Liver (tissue), 2 donors: Measurements from ENCODE around the gene OR51T1.

Experiments
- YY1 ChIP-seq: IDR thresholded peaks from 2 replicates; pipeline ENCODE4 v1.6.1; 2016; ENCODE audit warnings: antibody characterized with exemption, mild to moderate bottlenecking
- TF ChIP-seq, protein P1 (sequence below): fragments of 150-350 bp; IDR thresholded peaks from 2 replicates; pipeline ENCODE4 v1.5.1; 2017; ENCODE audit warnings: improper control_type of control experiment, low read depth, low read length; ENCODE audit not compliant: missing input control
- TF ChIP-seq, protein P2 (sequence below): IDR thresholded peaks from 2 replicates; pipeline ENCODE4 v1.6.1; 2016; ENCODE audit warnings: antibody characterized with exemption, mild to moderate bottlenecking
- donor health status: healthy.

DNA sequence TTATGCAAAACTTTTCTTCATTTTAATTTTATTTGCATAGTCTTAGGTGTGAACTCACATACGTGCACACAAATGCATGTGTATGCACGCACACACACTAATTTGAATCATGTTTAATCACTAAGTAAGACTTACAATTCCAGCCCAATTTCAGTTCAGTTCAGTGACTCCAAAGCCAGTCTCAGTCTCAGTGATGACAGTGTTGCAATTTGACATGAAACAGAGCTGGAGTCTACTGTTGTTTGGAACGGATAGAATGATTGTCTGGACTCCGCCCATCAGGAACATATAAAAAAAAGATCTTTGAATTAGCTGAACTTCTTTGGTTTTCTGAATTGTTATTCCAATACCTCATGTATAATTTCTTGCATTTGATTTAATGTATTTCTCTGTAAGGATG lies 17.8 kb upstream of the OR51T1 start:
- TF ChIP-seq, protein P1, sequence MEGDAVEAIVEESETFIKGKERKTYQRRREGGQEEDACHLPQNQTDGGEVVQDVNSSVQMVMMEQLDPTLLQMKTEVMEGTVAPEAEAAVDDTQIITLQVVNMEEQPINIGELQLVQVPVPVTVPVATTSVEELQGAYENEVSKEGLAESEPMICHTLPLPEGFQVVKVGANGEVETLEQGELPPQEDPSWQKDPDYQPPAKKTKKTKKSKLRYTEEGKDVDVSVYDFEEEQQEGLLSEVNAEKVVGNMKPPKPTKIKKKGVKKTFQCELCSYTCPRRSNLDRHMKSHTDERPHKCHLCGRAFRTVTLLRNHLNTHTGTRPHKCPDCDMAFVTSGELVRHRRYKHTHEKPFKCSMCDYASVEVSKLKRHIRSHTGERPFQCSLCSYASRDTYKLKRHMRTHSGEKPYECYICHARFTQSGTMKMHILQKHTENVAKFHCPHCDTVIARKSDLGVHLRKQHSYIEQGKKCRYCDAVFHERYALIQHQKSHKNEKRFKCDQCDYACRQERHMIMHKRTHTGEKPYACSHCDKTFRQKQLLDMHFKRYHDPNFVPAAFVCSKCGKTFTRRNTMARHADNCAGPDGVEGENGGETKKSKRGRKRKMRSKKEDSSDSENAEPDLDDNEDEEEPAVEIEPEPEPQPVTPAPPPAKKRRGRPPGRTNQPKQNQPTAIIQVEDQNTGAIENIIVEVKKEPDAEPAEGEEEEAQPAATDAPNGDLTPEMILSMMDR, result no peak
- TF ChIP-seq, protein P2, sequence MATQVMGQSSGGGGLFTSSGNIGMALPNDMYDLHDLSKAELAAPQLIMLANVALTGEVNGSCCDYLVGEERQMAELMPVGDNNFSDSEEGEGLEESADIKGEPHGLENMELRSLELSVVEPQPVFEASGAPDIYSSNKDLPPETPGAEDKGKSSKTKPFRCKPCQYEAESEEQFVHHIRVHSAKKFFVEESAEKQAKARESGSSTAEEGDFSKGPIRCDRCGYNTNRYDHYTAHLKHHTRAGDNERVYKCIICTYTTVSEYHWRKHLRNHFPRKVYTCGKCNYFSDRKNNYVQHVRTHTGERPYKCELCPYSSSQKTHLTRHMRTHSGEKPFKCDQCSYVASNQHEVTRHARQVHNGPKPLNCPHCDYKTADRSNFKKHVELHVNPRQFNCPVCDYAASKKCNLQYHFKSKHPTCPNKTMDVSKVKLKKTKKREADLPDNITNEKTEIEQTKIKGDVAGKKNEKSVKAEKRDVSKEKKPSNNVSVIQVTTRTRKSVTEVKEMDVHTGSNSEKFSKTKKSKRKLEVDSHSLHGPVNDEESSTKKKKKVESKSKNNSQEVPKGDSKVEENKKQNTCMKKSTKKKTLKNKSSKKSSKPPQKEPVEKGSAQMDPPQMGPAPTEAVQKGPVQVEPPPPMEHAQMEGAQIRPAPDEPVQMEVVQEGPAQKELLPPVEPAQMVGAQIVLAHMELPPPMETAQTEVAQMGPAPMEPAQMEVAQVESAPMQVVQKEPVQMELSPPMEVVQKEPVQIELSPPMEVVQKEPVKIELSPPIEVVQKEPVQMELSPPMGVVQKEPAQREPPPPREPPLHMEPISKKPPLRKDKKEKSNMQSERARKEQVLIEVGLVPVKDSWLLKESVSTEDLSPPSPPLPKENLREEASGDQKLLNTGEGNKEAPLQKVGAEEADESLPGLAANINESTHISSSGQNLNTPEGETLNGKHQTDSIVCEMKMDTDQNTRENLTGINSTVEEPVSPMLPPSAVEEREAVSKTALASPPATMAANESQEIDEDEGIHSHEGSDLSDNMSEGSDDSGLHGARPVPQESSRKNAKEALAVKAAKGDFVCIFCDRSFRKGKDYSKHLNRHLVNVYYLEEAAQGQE, result no peak
- TF ChIP-seq YY1, result no peak
